ENCODE measurements around the gene GATAD2A.
A peak's percentile ranks its signal among the peaks of the same experiment; 100 is the strongest.

GATAD2A gene

GRCh38 chr19:19444681-19445155 is 39.2 kb downstream of the GATAD2A start:
- no peaks in the 10 kb centered on the region for H3K27me3 ChIP-seq (ENCODE audit: low read depth, low read length)
- H3K9me3 ChIP-seq (ENCODE audit: insufficient read depth, low read length) = no peaks in the 10 kb centered on the region
- H3K27ac ChIP-seq (ENCODE audit: low read length) = peak overlapping the region; percentile 11
- no peak overlapping the region for H3K4me3 ChIP-seq (ENCODE audit: low read length)
- peaks cover 38% of the 10 kb centered on the region for H3K4me1 ChIP-seq (ENCODE audit: low read length)
- no peak for TF ChIP-seq EZH2phosphoT487 (IDR thresholded peaks at IDR 0.05; ENCODE audit: low read depth)
- no peak for TF ChIP-seq CTCF (IDR thresholded peaks at IDR 0.05; ENCODE audit: low read depth, low read length)
- no peak overlapping the region for H3K9ac ChIP-seq (ENCODE audit: low read length)
- no peak overlapping the region for H2AFZ ChIP-seq (ENCODE audit: low read depth, low read length)
- peak overlapping the region; percentile 11 for H3K4me2 ChIP-seq (ENCODE audit: low read length)
- H3K79me2 ChIP-seq (ENCODE audit: low read length) = peaks cover 89% of the 10 kb centered on the region
- H4K20me1 ChIP-seq (ENCODE audit: insufficient read depth, low read length) = peaks cover 78% of the 10 kb centered on the region
- H3K36me3 ChIP-seq (replicated peaks; ENCODE audit: low read depth, low read length) = peaks cover 18% of the 10 kb centered on the region

GRCh38 chr19:19445288-19445687 is 39.8 kb downstream of the GATAD2A start:
- Histone ChIP-seq H3K79me2 (ENCODE audit: low read length) (peaks cover 91% of the 10 kb centered on the region), H3K27ac (ENCODE audit: low read length) (peak overlapping the region; percentile 11; the same call in 1 of the 2 replicates), H3K4me2 (ENCODE audit: low read length) (peak overlapping the region; percentile 59; the same call in 1 of the 2 replicates), H3K9ac (ENCODE audit: low read length) (no peak overlapping the region), H3K4me1 (ENCODE audit: low read length) (peaks cover 38% of the 10 kb centered on the region), H3K27me3 (ENCODE audit: low read depth, low read length) (no peaks in the 10 kb centered on the region), H3K4me3 (ENCODE audit: low read length) (no peak overlapping the region), H2AFZ (ENCODE audit: low read depth, low read length) (no peak overlapping the region), H3K9me3 (ENCODE audit: insufficient read depth, low read length) (no peaks in the 10 kb centered on the region), H4K20me1 (ENCODE audit: insufficient read depth, low read length) (peaks cover 79% of the 10 kb centered on the region), H3K36me3 (replicated peaks; ENCODE audit: low read depth, low read length) (peaks cover 18% of the 10 kb centered on the region)
- TF ChIP-seq EZH2phosphoT487 (IDR thresholded peaks at IDR 0.05; ENCODE audit: low read depth) (no peak), CTCF (IDR thresholded peaks at IDR 0.05; ENCODE audit: low read depth, low read length) (no peak)

- Histone ChIP-seq H3K4me1 (ENCODE audit: low read length) (peaks cover 38% of the 10 kb centered on the region), H4K20me1 (ENCODE audit: insufficient read depth, low read length) (peaks cover 80% of the 10 kb centered on the region), H2AFZ (ENCODE audit: low read depth, low read length) (no peak overlapping the region), H3K27me3 (ENCODE audit: low read depth, low read length) (no peaks in the 10 kb centered on the region), H3K36me3 (replicated peaks; ENCODE audit: low read depth, low read length) (peaks cover 18% of the 10 kb centered on the region), H3K27ac (ENCODE audit: low read length) (no peak overlapping the region), H3K9me3 (ENCODE audit: insufficient read depth, low read length) (no peaks in the 10 kb centered on the region), H3K79me2 (ENCODE audit: low read length) (peaks cover 90% of the 10 kb centered on the region), H3K4me3 (ENCODE audit: low read length) (peak overlapping the region; percentile 3; the same call in 1 of the 2 replicates), H3K4me2 (ENCODE audit: low read length) (peak overlapping the region; percentile 59), H3K9ac (ENCODE audit: low read length) (no peak overlapping the region)
- TF ChIP-seq CTCF (IDR thresholded peaks at IDR 0.05; ENCODE audit: low read depth, low read length) (no peak), EZH2phosphoT487 (IDR thresholded peaks at IDR 0.05; ENCODE audit: low read depth) (no peak)
Observed at GRCh38 chr19:19445911-19446361, 40.5 kb downstream of the GATAD2A start.

- Histone ChIP-seq H3K79me2 (ENCODE audit: low read length) (peaks cover 98% of the 10 kb centered on the region), H3K27ac (ENCODE audit: low read length) (no peak overlapping the region), H3K4me3 (ENCODE audit: low read length) (no peak overlapping the region), H4K20me1 (ENCODE audit: insufficient read depth, low read length) (peaks cover 87% of the 10 kb centered on the region), H3K27me3 (ENCODE audit: low read depth, low read length) (no peaks in the 10 kb centered on the region), H3K36me3 (replicated peaks; ENCODE audit: low read depth, low read length) (peaks cover 18% of the 10 kb centered on the region), H3K9ac (ENCODE audit: low read length) (no peak overlapping the region), H2AFZ (ENCODE audit: low read depth, low read length) (no peak overlapping the region), H3K9me3 (ENCODE audit: insufficient read depth, low read length) (no peaks in the 10 kb centered on the region), H3K4me1 (ENCODE audit: low read length) (peaks cover 38% of the 10 kb centered on the region), H3K4me2 (ENCODE audit: low read length) (peak overlapping the region; percentile 59; the same call in 1 of the 2 replicates)
- TF ChIP-seq CTCF (IDR thresholded peaks at IDR 0.05; ENCODE audit: low read depth, low read length) (no peak), EZH2phosphoT487 (IDR thresholded peaks at IDR 0.05; ENCODE audit: low read depth) (no peak)
Observed at GRCh38 chr19:19446655-19447437, 41.4 kb downstream of the GATAD2A start.
